ENCODE measurements around the gene USP46. TPM values are rescaled to one million over a fixed set of nuclear protein-coding genes. Genes with fewer than 3 reads are reported as not detected.

Gene USP46
- total RNA-seq, 1 experiment from 2014 or later = 15.5 TPM

DNA sequence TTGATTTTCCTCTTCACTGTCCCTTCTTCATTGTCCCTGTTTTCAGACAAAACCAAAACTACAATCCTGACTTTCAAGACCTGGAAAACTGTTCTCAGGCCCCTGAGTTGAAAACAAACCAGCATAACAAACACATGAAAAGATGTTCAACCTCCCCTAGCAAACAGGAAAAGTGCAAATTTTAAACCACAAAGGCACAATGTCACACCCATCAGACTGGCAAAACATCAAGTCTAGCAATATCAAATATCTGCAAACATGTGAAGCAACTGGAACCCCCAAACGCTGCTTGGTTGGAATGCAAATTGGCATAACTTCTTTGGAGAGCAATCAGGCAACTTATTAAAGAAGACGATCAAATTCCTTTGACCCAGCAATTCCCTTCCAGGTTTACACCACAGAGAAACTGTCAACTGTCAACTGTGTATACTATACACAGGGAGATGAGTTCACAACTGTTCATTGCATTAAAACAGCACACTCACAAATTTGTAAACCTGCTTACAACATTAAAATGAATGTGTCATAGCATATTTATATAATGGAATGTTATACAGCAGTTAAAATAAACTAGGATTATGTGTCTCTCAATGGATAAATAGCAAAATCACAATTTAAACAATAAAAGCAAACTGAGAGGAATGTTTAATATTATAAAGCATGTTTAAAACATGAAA is 7.0 kb downstream of the USP46 start:
- ATAC-seq = no peak
- H3K4me3 ChIP-seq (ENCODE audit: low read depth in 2 of 2, low read length in 2 of 2) = no peak overlapping the region
- no peak overlapping the region for H3K27ac ChIP-seq (ENCODE audit: low read length)
- no peaks in the 10 kb centered on the region for H3K9me3 ChIP-seq (ENCODE audit: control insufficient read depth, insufficient read depth, low read depth, low read length)
- no peaks in the 10 kb centered on the region for H3K4me1 ChIP-seq (ENCODE audit: control insufficient read depth, insufficient read depth, low read length)
- POLR2A ChIA-PET = no interaction called here
- intact Hi-C loops (cut with micrococcal nuclease; ENCODE audit: unreplicated experiment) (no loop called here), in situ Hi-C loops (cut with HindIII; ENCODE audit: low pct_unique_long_range_greater_than_20kb, low sequenced_read_pairs) (no loop called here)
- no peak for DNase-seq (ENCODE audit: low read depth, low spot score)
- no peaks in the 10 kb centered on the region for H3K27me3 ChIP-seq (ENCODE audit: control insufficient read depth, insufficient read depth, low read length)
- no peaks in the 10 kb centered on the region for H3K36me3 ChIP-seq (ENCODE audit: control insufficient read depth, insufficient read depth, low read length)
- BruUV-seq (replicated peaks) = no TSS peak
- TF ChIP-seq, protein P1, sequence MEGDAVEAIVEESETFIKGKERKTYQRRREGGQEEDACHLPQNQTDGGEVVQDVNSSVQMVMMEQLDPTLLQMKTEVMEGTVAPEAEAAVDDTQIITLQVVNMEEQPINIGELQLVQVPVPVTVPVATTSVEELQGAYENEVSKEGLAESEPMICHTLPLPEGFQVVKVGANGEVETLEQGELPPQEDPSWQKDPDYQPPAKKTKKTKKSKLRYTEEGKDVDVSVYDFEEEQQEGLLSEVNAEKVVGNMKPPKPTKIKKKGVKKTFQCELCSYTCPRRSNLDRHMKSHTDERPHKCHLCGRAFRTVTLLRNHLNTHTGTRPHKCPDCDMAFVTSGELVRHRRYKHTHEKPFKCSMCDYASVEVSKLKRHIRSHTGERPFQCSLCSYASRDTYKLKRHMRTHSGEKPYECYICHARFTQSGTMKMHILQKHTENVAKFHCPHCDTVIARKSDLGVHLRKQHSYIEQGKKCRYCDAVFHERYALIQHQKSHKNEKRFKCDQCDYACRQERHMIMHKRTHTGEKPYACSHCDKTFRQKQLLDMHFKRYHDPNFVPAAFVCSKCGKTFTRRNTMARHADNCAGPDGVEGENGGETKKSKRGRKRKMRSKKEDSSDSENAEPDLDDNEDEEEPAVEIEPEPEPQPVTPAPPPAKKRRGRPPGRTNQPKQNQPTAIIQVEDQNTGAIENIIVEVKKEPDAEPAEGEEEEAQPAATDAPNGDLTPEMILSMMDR (IDR thresholded peaks at IDR 0.05) = no peak
- TF ChIP-seq, protein P2, sequence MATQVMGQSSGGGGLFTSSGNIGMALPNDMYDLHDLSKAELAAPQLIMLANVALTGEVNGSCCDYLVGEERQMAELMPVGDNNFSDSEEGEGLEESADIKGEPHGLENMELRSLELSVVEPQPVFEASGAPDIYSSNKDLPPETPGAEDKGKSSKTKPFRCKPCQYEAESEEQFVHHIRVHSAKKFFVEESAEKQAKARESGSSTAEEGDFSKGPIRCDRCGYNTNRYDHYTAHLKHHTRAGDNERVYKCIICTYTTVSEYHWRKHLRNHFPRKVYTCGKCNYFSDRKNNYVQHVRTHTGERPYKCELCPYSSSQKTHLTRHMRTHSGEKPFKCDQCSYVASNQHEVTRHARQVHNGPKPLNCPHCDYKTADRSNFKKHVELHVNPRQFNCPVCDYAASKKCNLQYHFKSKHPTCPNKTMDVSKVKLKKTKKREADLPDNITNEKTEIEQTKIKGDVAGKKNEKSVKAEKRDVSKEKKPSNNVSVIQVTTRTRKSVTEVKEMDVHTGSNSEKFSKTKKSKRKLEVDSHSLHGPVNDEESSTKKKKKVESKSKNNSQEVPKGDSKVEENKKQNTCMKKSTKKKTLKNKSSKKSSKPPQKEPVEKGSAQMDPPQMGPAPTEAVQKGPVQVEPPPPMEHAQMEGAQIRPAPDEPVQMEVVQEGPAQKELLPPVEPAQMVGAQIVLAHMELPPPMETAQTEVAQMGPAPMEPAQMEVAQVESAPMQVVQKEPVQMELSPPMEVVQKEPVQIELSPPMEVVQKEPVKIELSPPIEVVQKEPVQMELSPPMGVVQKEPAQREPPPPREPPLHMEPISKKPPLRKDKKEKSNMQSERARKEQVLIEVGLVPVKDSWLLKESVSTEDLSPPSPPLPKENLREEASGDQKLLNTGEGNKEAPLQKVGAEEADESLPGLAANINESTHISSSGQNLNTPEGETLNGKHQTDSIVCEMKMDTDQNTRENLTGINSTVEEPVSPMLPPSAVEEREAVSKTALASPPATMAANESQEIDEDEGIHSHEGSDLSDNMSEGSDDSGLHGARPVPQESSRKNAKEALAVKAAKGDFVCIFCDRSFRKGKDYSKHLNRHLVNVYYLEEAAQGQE (IDR thresholded peaks at IDR 0.05; ENCODE audit: insufficient read depth in 1 of 2, low read depth in 2 of 2, low read length in 1 of 2) = no peak
- no peak for TF ChIP-seq POLR2AphosphoS5 (IDR thresholded peaks at IDR 0.05; ENCODE audit: low read depth, low read length)
- no peak for TF ChIP-seq TCF7L2 (IDR thresholded peaks at IDR 0.05; ENCODE audit: low read depth, low read length)
- no peak for TF ChIP-seq SIN3A (IDR thresholded peaks at IDR 0.05; ENCODE audit: borderline replicate concordance, insufficient read depth, low read depth, low read length)
- CTCF ChIA-PET = no interaction called here

DNA sequence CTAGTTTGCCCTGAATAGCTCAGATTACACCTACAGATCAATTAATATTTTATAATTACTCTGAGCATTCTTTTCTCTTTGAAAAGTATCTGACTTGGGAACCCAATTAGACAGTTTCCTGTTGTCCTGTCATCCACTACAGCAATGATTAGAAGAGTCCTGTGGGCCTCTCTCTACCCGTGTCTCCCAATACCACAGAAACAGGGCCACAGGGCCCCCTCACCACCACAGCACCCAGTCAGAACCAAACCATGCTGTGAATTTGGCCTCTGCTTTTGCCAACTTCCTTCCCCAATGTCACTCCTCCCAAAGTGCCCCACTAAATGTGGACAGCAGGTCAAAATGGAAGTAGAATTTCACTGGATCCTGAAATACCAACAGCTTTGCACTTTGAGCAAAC is 10.3 kb downstream of the USP46 start:
- no peaks in the 10 kb centered on the region for H3K4me1 ChIP-seq (ENCODE audit: control insufficient read depth, insufficient read depth, low read length)
- H3K27ac ChIP-seq (ENCODE audit: low read length) = no peak overlapping the region
- H3K36me3 ChIP-seq (ENCODE audit: control insufficient read depth, insufficient read depth, low read length) = no peaks in the 10 kb centered on the region
- in situ Hi-C loops (cut with HindIII; ENCODE audit: low pct_unique_long_range_greater_than_20kb, low sequenced_read_pairs) = no loop called here
- POLR2A ChIA-PET = no interaction called here
- H3K27me3 ChIP-seq (ENCODE audit: control insufficient read depth, insufficient read depth, low read length) = no peaks in the 10 kb centered on the region
- DNase-seq (ENCODE audit: low read depth, low spot score) (no peak), ATAC-seq (no peak)
- CTCF ChIA-PET = no interaction called here
- no peak overlapping the region for H3K4me3 ChIP-seq (ENCODE audit: low read depth in 2 of 2, low read length in 2 of 2)
- BruUV-seq (replicated peaks) = no TSS peak
- H3K9me3 ChIP-seq (ENCODE audit: control insufficient read depth, insufficient read depth, low read depth, low read length) = no peaks in the 10 kb centered on the region
- intact Hi-C loops (cut with micrococcal nuclease; ENCODE audit: unreplicated experiment) = no loop called here
- TF ChIP-seq SIN3A (IDR thresholded peaks at IDR 0.05; ENCODE audit: borderline replicate concordance, insufficient read depth, low read depth, low read length) (no peak), POLR2AphosphoS5 (IDR thresholded peaks at IDR 0.05; ENCODE audit: low read depth, low read length) (no peak), TCF7L2 (IDR thresholded peaks at IDR 0.05; ENCODE audit: low read depth, low read length) (no peak)
- TF ChIP-seq, protein P2 (IDR thresholded peaks at IDR 0.05; ENCODE audit: insufficient read depth in 1 of 2, low read depth in 2 of 2, low read length in 1 of 2) = no peak
- TF ChIP-seq, protein P1 (IDR thresholded peaks at IDR 0.05) = no peak
